Ishikawa (cell line): ENCODE data around the gene DUXA.

Experiments
- CEBPB ChIP-seq: IDR thresholded peaks from 2 replicates; pipeline ENCODE4 v1.6.1; 2012
- CREB1 ChIP-seq: IDR thresholded peaks from 2 replicates; pipeline ENCODE4 v1.6.1; 2012; ENCODE audit warnings: low read depth
- EGR1 ChIP-seq: IDR thresholded peaks from 2 replicates; pipeline ENCODE4 v1.6.1; 2012
- EP300 ChIP-seq: IDR thresholded peaks from 2 replicates; pipeline ENCODE4 v1.6.1; 2012; ENCODE audit warnings: borderline replicate concordance
- FOXM1 ChIP-seq: IDR thresholded peaks from 2 replicates; pipeline ENCODE4 v1.6.1; 2012; ENCODE audit warnings: low read depth, borderline replicate concordance
- MAX ChIP-seq: IDR thresholded peaks from 2 replicates; pipeline ENCODE4 v1.6.1; 2012
- NFIC ChIP-seq: IDR thresholded peaks from 2 replicates; pipeline ENCODE4 v1.6.1; 2012
- RAD21 ChIP-seq: IDR thresholded peaks from 2 replicates; pipeline ENCODE4 v1.6.1; 2012; ENCODE audit warnings: low read depth
- REST ChIP-seq: IDR thresholded peaks from 2 replicates; pipeline ENCODE4 v1.6.1; 2012; ENCODE audit warnings: low read depth, mild to moderate bottlenecking
- TAF1 ChIP-seq: IDR thresholded peaks from 2 replicates; pipeline ENCODE4 v1.6.1; 2012; ENCODE audit warnings: low read depth, mild to moderate bottlenecking
- TCF12 ChIP-seq: IDR thresholded peaks from 2 replicates; pipeline ENCODE4 v1.6.1; 2012; ENCODE audit warnings: low read depth
- TEAD4 ChIP-seq: IDR thresholded peaks from 2 replicates; pipeline ENCODE4 v1.6.1; 2012
- YY1 ChIP-seq: IDR thresholded peaks from 2 replicates; pipeline ENCODE4 v1.6.1; 2012; ENCODE audit warnings: low read depth
- ZBTB7A ChIP-seq: IDR thresholded peaks from 2 replicates; pipeline ENCODE4 v1.6.1; 2012; ENCODE audit warnings: low read depth
- TF ChIP-seq, protein P1 (sequence below): IDR thresholded peaks from 2 replicates; pipeline ENCODE4 v1.6.1; 2012

The DUXA gene

DNA sequence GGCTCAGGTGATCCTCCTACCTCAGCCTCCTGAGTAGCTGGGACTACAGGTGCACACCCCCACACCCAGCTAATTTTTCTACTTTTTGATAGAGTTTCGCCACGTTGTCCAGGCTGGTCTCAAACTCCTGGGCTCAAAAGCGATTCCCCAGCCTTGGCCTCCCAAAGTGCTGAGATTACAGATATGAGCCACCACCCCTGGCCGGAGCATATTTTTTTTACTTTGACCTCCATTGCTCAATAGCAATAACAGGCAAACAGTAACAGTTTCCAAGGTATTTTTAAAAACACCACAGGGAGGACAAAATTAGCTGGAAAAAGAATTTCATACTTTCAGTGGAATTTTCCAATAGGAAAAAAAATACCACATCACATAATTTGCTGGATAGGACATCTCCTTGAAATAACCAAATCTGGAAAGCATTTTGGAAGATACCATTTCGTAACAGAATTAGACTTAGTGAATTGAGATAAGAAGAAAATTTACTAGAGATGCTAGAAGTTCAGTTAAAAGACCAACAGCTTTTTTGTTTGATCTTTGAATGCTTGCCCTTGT, 5.2 kb downstream of the DUXA start:
- TF ChIP-seq TEAD4: no peak
- no peak for TF ChIP-seq EP300
- TF ChIP-seq YY1: no peak
- no peak for TF ChIP-seq TAF1

GRCh38 chr19:57152921-57153320, 14.4 kb downstream of the DUXA start:
- TF ChIP-seq, protein P1, sequence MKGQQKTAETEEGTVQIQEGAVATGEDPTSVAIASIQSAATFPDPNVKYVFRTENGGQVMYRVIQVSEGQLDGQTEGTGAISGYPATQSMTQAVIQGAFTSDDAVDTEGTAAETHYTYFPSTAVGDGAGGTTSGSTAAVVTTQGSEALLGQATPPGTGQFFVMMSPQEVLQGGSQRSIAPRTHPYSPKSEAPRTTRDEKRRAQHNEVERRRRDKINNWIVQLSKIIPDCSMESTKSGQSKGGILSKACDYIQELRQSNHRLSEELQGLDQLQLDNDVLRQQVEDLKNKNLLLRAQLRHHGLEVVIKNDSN: no peak
- TF ChIP-seq EP300 (no peak), CREB1 (no peak), YY1 (no peak), ZBTB7A (no peak), TAF1 (no peak), TEAD4 (no peak), EGR1 (no peak), MAX (no peak), FOXM1 (no peak), CEBPB (no peak)

- TF ChIP-seq EP300 (no peak), FOXM1 (no peak), CEBPB (no peak), TAF1 (no peak)
Observed at GRCh38 chr19:57141699-57142098, 25.6 kb downstream of the DUXA start.

- TF ChIP-seq TAF1: no peak
- no peak for TF ChIP-seq NFIC
- TF ChIP-seq RAD21: no peak
- no peak for TF ChIP-seq FOXM1
- no peak for TF ChIP-seq EGR1
- no peak for TF ChIP-seq CREB1
- TF ChIP-seq YY1: no peak
- no peak for TF ChIP-seq TEAD4
- TF ChIP-seq, protein P1: no peak
- TF ChIP-seq REST: no peak
- TF ChIP-seq TCF12: no peak
- TF ChIP-seq ZBTB7A: no peak
- no peak for TF ChIP-seq EP300
- no peak for TF ChIP-seq CEBPB
- no peak for TF ChIP-seq MAX
Observed at GRCh38 chr19:57135797-57136196, 31.5 kb downstream of the DUXA start.

DNA sequence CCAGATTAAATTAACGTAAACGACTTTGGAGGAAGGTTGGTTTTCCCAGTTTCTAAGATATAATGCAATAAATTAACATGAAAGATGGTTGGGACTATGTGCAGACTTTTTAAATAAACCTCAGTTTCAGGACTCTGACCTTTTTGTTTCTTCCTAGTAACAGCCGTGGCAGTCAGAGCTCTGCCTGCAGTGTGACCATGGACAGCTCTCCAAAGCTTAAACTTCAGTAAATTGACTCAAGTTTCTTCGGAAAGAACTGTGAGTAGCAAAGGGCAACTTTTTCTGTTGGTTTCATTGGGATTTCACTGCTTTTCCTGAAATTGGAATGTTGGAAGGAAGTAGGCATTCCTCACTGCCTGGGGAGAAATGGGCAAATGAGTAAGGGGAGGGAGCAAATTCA, 43.4 kb downstream of the DUXA start:
- TF ChIP-seq REST: peak; percentile 59; the same call in 1 of the 2 replicates
- TF ChIP-seq, protein P1: no peak

DNA sequence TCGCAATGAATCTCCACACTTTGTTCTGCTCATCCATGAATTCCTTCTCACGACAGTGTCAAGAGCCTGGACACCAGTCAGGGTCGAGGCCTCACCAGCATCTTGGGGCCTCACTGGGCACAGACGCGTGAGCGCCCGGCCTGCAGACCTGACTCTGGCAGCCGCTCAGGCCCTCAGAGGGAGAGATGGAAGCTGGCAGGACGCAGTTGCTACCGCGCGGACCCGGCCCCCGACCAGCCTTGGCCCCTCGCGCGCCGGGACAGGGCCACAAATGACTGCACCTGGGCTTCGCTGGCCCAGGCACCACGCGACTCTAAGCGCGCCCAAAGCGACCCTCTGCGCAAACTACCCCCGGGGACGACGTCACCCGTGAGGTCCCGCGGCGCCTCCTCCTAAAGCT, 48.4 kb downstream of the DUXA start:
- TF ChIP-seq TCF12: no peak
- no peak for TF ChIP-seq RAD21
- no peak for TF ChIP-seq TEAD4
- no peak for TF ChIP-seq NFIC
- no peak for TF ChIP-seq YY1
- TF ChIP-seq REST: no peak
- TF ChIP-seq FOXM1: no peak
- TF ChIP-seq MAX: no peak
- TF ChIP-seq, protein P1: no peak
- no peak for TF ChIP-seq ZBTB7A
- no peak for TF ChIP-seq EGR1
